Left renal pelvis (tissue), 4 donors: ENCODE results near the gene ZNF474. TPM values are rescaled to one million over a fixed set of nuclear protein-coding genes. Genes with fewer than 3 reads are reported as not detected.

ENCODE experiments used
- polyA plus RNA-seq, 4 donors: library from polyadenylated mRNA; unstranded; fragments of 120-200 nt; gene quantifications; one replicate each; pipeline ENCODE4 v1.2.1, GENCODE V29; 2013; ENCODE audit not compliant: insufficient read length in 4 of 4

The ZNF474 gene
- polyA plus RNA-seq, 4 donors: 0.26 to 0.77 (median 0.71) TPM

Other genes with a start within 250 kb of the ZNF474 start
- 10 to 100 TPM; 13.3 to 25.2 (median 18.8) TPM for gene SRFBP1, start 167.6 kb upstream of the ZNF474 start, polyA plus RNA-seq
- 100 to 1,000 TPM in 1 of 4 donors, 10 to 100 TPM in 3; 41.6 to 156 (median 49.0) TPM for gene LOX, start 51.3 kb upstream of the ZNF474 start, polyA plus RNA-seq
- gene SNCAIP, start 182.7 kb downstream of the ZNF474 start, polyA plus RNA-seq: 10 to 100 TPM; 17.0 to 36.8 (median 22.7) TPM